ENCODE measurements around the gene ZSWIM6. TPM values are rescaled to one million over a fixed set of nuclear protein-coding genes. Genes with fewer than 3 reads are reported as not detected.

The ZSWIM6 gene
- polyA plus RNA-seq, 1 of the 3 experiments (the other 2 are of a cell fraction): 7.4 TPM

DNA sequence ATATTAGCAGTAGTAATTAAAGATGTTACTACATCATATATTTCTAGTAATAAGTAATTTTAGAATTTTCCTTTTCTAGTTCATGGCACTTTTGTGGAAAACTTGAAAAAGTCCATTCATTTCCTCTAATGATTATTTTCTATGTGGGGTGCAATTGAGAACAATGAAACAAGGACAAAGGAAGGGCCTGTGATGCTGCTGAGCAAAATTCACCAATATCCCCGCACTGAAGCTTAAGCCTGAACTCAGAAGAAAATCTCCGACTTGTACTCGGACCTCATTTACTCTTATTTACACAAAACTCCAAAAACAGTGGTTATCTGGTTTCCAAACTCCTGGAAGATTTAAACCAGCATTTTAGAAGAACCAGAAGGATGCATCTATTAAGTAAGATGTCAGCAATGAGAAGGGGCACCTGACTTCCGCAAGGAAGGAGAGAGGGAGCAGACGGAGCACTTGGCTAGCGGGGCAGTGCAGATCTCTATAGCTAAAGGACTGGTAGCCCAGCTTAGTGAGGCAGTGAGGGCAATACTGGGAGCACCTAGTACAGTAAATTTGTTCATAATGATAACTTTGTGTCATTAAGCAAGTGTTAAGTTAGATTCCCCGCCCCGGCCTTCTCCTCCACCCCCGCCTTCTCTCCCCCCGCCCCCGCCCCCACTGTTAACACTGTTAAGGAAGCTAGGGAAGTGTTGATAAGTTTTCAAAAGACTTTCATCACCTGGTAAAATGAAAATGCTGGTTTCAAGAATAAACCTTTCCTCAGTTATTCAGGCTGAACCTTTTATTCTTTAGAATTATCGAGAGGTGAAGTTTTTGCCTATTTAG is 123.3 kb downstream of the ZSWIM6 start (continued):
- TF ChIP-seq, protein P1, sequence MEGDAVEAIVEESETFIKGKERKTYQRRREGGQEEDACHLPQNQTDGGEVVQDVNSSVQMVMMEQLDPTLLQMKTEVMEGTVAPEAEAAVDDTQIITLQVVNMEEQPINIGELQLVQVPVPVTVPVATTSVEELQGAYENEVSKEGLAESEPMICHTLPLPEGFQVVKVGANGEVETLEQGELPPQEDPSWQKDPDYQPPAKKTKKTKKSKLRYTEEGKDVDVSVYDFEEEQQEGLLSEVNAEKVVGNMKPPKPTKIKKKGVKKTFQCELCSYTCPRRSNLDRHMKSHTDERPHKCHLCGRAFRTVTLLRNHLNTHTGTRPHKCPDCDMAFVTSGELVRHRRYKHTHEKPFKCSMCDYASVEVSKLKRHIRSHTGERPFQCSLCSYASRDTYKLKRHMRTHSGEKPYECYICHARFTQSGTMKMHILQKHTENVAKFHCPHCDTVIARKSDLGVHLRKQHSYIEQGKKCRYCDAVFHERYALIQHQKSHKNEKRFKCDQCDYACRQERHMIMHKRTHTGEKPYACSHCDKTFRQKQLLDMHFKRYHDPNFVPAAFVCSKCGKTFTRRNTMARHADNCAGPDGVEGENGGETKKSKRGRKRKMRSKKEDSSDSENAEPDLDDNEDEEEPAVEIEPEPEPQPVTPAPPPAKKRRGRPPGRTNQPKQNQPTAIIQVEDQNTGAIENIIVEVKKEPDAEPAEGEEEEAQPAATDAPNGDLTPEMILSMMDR (IDR thresholded peaks at IDR 0.05): no peak
- TF ChIP-seq, protein P2, sequence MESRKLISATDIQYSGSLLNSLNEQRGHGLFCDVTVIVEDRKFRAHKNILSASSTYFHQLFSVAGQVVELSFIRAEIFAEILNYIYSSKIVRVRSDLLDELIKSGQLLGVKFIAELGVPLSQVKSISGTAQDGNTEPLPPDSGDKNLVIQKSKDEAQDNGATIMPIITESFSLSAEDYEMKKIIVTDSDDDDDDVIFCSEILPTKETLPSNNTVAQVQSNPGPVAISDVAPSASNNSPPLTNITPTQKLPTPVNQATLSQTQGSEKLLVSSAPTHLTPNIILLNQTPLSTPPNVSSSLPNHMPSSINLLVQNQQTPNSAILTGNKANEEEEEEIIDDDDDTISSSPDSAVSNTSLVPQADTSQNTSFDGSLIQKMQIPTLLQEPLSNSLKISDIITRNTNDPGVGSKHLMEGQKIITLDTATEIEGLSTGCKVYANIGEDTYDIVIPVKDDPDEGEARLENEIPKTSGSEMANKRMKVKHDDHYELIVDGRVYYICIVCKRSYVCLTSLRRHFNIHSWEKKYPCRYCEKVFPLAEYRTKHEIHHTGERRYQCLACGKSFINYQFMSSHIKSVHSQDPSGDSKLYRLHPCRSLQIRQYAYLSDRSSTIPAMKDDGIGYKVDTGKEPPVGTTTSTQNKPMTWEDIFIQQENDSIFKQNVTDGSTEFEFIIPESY (IDR thresholded peaks at IDR 0.05; ENCODE audit: borderline replicate concordance, low read depth): no peak
- TF ChIP-seq RAD21 (IDR thresholded peaks at IDR 0.05; ENCODE audit: low read length) (no peak), ELF1 (IDR thresholded peaks at IDR 0.05) (no peak), EZH2phosphoT487 (IDR thresholded peaks at IDR 0.05; ENCODE audit: borderline replicate concordance, low read depth) (no peak)
- TF ChIP-seq, protein P3, sequence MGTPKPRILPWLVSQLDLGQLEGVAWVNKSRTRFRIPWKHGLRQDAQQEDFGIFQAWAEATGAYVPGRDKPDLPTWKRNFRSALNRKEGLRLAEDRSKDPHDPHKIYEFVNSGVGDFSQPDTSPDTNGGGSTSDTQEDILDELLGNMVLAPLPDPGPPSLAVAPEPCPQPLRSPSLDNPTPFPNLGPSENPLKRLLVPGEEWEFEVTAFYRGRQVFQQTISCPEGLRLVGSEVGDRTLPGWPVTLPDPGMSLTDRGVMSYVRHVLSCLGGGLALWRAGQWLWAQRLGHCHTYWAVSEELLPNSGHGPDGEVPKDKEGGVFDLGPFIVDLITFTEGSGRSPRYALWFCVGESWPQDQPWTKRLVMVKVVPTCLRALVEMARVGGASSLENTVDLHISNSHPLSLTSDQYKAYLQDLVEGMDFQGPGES (IDR thresholded peaks at IDR 0.05; ENCODE audit: low read depth, low read length): no peak

DNA sequence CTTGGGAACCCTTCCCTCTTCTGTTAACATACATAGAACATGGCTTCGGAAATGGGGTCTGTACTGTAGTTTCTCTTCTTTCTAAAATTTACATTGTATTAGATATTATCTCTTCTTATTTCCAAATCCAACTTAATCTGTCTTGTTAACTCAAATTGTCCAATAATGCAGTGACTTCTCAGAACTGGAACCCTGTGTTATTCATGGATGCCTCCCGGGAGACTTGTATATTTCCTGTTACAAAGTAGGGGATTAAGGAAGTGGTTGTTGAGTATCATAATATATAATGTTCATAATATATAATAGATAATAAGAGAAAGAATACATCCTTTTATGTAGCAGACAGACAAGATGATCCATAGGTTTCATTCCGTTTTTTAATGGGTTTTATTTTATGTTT is 128.4 kb downstream of the ZSWIM6 start:
- H3K36me3 ChIP-seq (replicated peaks in 1 of 2; ENCODE audit: control insufficient read depth in 1 of 2, insufficient read depth in 2 of 2, low read length in 1 of 2): peaks cover 0 to under 1% of the 10 kb centered on the region in 2 experiments
- no peak overlapping the region for H3K4me3 ChIP-seq (ENCODE audit: low read depth in 2 of 2, low read length in 1 of 2)
- TF ChIP-seq MEF2A (IDR thresholded peaks at IDR 0.05; ENCODE audit: borderline replicate concordance, low read depth) (no peak), TCF12 (IDR thresholded peaks at IDR 0.05) (no peak), TAF1 (IDR thresholded peaks at IDR 0.05; ENCODE audit: borderline replicate concordance, low read depth, low read length) (no peak), NFIC (IDR thresholded peaks at IDR 0.05; ENCODE audit: borderline replicate concordance) (no peak), RXRA (IDR thresholded peaks at IDR 0.05; ENCODE audit: borderline replicate concordance, low read depth) (no peak), TEAD4 (IDR thresholded peaks at IDR 0.05; ENCODE audit: borderline replicate concordance, insufficient read depth) (no peak), RCOR1 (IDR thresholded peaks at IDR 0.05; ENCODE audit: low read length) (no peak), FOXJ3 (CRISPR knock-in tag; IDR thresholded peaks at IDR 0.05) (no peak), CHD2 (IDR thresholded peaks at IDR 0.05; ENCODE audit: low read length, partially characterized antibody) (no peak)
- TF ChIP-seq, protein P4, sequence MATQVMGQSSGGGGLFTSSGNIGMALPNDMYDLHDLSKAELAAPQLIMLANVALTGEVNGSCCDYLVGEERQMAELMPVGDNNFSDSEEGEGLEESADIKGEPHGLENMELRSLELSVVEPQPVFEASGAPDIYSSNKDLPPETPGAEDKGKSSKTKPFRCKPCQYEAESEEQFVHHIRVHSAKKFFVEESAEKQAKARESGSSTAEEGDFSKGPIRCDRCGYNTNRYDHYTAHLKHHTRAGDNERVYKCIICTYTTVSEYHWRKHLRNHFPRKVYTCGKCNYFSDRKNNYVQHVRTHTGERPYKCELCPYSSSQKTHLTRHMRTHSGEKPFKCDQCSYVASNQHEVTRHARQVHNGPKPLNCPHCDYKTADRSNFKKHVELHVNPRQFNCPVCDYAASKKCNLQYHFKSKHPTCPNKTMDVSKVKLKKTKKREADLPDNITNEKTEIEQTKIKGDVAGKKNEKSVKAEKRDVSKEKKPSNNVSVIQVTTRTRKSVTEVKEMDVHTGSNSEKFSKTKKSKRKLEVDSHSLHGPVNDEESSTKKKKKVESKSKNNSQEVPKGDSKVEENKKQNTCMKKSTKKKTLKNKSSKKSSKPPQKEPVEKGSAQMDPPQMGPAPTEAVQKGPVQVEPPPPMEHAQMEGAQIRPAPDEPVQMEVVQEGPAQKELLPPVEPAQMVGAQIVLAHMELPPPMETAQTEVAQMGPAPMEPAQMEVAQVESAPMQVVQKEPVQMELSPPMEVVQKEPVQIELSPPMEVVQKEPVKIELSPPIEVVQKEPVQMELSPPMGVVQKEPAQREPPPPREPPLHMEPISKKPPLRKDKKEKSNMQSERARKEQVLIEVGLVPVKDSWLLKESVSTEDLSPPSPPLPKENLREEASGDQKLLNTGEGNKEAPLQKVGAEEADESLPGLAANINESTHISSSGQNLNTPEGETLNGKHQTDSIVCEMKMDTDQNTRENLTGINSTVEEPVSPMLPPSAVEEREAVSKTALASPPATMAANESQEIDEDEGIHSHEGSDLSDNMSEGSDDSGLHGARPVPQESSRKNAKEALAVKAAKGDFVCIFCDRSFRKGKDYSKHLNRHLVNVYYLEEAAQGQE (IDR thresholded peaks at IDR 0.05; ENCODE audit: low read depth, low read length): no peak
- TF ChIP-seq, protein P5, sequence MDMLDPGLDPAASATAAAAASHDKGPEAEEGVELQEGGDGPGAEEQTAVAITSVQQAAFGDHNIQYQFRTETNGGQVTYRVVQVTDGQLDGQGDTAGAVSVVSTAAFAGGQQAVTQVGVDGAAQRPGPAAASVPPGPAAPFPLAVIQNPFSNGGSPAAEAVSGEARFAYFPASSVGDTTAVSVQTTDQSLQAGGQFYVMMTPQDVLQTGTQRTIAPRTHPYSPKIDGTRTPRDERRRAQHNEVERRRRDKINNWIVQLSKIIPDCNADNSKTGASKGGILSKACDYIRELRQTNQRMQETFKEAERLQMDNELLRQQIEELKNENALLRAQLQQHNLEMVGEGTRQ (IDR thresholded peaks at IDR 0.05; ENCODE audit: borderline replicate concordance, low read depth, low read length): no peak
- TF ChIP-seq, protein P6, sequence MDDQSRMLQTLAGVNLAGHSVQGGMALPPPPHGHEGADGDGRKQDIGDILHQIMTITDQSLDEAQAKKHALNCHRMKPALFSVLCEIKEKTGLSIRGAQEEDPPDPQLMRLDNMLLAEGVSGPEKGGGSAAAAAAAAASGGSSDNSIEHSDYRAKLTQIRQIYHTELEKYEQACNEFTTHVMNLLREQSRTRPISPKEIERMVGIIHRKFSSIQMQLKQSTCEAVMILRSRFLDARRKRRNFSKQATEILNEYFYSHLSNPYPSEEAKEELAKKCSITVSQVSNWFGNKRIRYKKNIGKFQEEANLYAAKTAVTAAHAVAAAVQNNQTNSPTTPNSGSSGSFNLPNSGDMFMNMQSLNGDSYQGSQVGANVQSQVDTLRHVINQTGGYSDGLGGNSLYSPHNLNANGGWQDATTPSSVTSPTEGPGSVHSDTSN (IDR thresholded peaks at IDR 0.05): no peak
- TF ChIP-seq, protein P7, sequence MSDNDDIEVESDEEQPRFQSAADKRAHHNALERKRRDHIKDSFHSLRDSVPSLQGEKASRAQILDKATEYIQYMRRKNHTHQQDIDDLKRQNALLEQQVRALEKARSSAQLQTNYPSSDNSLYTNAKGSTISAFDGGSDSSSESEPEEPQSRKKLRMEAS (IDR thresholded peaks at IDR 0.05; ENCODE audit: low read depth): no peak
- peaks cover 4% of the 10 kb centered on the region for H3F3A ChIP-seq (replicated peaks; ENCODE audit: insufficient read depth)
- H3K4me2 ChIP-seq: no peak overlapping the region
- POLR2A ChIA-PET: interaction anchor here (0.7 kb wide), 1 partner anchor 61 kb away, joined by 3 read pairs; no protein-coding TSS in a partner anchor
- H4K20me1 ChIP-seq (ENCODE audit: insufficient read depth): peaks cover 33% of the 10 kb centered on the region
- peaks cover 5 to 12% of the 10 kb centered on the region in 2 experiments; a peak in 3 of 4 replicates for H3K4me1 ChIP-seq (ENCODE audit: control insufficient read depth in 1 of 2, insufficient read depth in 2 of 2, low read depth in 1 of 2, low read length in 1 of 2)
- peaks cover 76% of the 10 kb centered on the region for H3K79me2 ChIP-seq (ENCODE audit: insufficient read depth)
- no peak overlapping the region for H3K9ac ChIP-seq
- H3K9me2 ChIP-seq: no peaks in the 10 kb centered on the region
- H3K27ac ChIP-seq (ENCODE audit: low read depth in 2 of 2, low read length in 1 of 2): no peak overlapping the region
- H3K9me3 ChIP-seq: no peaks in the 10 kb centered on the region
- 92% methylated on average over 3 of the region's 3 CpGs for WGBS (ENCODE audit: low lambda C conversion rate)
- no peak for DNase-seq
- H2AFZ ChIP-seq (ENCODE audit: low read depth): no peak overlapping the region
- CTCF ChIA-PET: no interaction called here
- H3K27me3 ChIP-seq (ENCODE audit: insufficient read depth): no peaks in the 10 kb centered on the region

Measured in SK-N-SH (cell line).